ENCODE measurements around the gene PAK1.

DNA sequence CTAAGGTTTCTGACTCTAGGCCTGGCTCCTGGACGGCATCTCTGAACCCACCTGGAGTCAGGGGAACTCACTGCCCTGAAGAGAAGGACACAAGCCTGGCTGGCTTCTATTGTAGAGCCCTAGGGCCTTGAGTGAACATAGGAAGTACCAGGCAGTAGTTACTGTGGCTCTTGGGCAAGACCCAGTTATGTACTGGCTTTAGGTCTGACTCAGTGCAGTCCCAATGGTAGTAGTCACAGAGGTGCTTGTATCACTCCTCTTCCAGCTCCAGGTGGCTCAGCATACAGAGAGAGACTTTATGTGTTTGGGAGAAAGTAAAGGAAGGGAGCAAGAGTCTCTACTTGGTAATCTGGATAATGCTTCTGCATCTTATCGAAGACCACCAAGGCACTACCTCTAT lies 13.9 kb upstream of the PAK1 start:
- TF ChIP-seq, protein P1, sequence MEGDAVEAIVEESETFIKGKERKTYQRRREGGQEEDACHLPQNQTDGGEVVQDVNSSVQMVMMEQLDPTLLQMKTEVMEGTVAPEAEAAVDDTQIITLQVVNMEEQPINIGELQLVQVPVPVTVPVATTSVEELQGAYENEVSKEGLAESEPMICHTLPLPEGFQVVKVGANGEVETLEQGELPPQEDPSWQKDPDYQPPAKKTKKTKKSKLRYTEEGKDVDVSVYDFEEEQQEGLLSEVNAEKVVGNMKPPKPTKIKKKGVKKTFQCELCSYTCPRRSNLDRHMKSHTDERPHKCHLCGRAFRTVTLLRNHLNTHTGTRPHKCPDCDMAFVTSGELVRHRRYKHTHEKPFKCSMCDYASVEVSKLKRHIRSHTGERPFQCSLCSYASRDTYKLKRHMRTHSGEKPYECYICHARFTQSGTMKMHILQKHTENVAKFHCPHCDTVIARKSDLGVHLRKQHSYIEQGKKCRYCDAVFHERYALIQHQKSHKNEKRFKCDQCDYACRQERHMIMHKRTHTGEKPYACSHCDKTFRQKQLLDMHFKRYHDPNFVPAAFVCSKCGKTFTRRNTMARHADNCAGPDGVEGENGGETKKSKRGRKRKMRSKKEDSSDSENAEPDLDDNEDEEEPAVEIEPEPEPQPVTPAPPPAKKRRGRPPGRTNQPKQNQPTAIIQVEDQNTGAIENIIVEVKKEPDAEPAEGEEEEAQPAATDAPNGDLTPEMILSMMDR (IDR thresholded peaks at IDR 0.05) = no peak
- no peak for TF ChIP-seq POLR2A (IDR thresholded peaks at IDR 0.05)
